ENCODE data around the gene RBPJL. TPM values are rescaled to one million over a fixed set of nuclear protein-coding genes. Genes with fewer than 3 reads are reported as not detected.

Gene RBPJL
- total and polyA plus RNA-seq, 2 of the 13 experiments (the other 11 are each of a cell fraction or from before 2014, with no cell fraction given), result not detected

DNA sequence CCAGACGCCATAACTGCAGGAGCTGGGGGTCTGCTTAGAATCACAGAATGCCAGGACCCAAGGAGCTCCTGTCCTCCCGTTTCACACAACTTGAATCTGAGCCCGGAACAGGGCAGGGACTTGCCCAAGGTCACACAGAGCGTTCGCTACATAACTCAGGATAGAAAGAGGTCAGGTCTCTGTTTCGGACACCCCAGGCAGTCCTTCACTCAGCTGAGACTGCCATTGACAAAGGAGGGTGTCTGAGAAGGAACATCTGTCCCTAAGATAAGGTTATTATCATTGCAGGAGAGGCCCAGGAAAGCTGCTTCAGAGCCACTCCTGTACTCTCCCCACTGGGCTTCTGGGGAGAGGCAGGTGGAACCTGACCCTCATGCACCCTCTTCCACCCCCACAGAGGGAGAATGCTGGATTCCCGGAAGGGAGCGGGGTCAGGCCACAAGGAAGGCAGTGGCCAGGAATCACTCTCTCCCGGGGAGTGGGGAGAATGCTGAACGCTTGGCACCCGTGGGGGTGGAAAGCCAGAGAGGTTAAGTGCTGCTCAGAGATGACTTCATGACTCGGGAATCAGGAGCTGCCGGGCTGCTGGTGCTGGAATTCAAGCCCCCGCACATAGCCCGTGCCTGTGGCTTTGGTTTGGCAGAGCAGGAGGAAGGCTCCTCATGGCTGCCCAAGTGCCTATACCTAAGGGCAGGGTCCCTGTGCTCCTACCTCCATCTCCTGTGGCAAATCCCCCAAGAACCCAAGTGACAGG is 30.9 kb downstream of the RBPJL start (continued):
- TF ChIP-seq ZNF597 (CRISPR knock-in tag; IDR thresholded peaks at IDR 0.05) (no peak), ZNF230 (CRISPR knock-in tag; IDR thresholded peaks at IDR 0.05) (peak; percentile 25; the same call in 1 of the 2 replicates), KDM1A (CRISPR knock-in tag; IDR thresholded peaks at IDR 0.05) (peak; percentile 33; the same call in 1 of the 2 replicates), HBP1 (CRISPR knock-in tag; IDR thresholded peaks at IDR 0.05; ENCODE audit: low read depth) (no peak), TGIF2 (CRISPR knock-in tag; IDR thresholded peaks at IDR 0.05) (peak; percentile 57; the same call in 1 of the 2 replicates), ZNF503 (CRISPR knock-in tag; IDR thresholded peaks at IDR 0.05) (no peak), NFATC3 (CRISPR knock-in tag; IDR thresholded peaks at IDR 0.05) (no peak), ZNF20 (CRISPR knock-in tag; IDR thresholded peaks at IDR 0.05) (0 out of 2 replicates have a peak, but pooled peaks have one; percentile 29), ZNF205 (CRISPR knock-in tag; IDR thresholded peaks at IDR 0.05) (no peak; the same call in 1 of the 2 replicates), MXD4 (CRISPR knock-in tag; IDR thresholded peaks at IDR 0.05) (no peak), THAP11 (CRISPR knock-in tag; IDR thresholded peaks at IDR 0.05) (no peak), ZNF879 (CRISPR knock-in tag; IDR thresholded peaks at IDR 0.05) (no peak), PCBP1 (IDR thresholded peaks at IDR 0.05; ENCODE audit: borderline replicate concordance, low read depth, low read length) (no peak), NR2F1 (CRISPR knock-in tag; IDR thresholded peaks at IDR 0.05) (peak in 1 of 2 experiments; percentile 2; a peak in 3 of 4 replicates), SMAD1 (CRISPR knock-in tag; IDR thresholded peaks at IDR 0.05; ENCODE audit: borderline replicate concordance, low read depth) (no peak), SOX13 (IDR thresholded peaks at IDR 0.05) (no peak), SOX13 (CRISPR knock-in tag; conservative IDR thresholded peaks at IDR 0.05 in 1 of 2, IDR thresholded peaks at IDR 0.05 in 1 of 2) (no peak; a peak in 1 of 4 replicates), ZNF484 (CRISPR knock-in tag; IDR thresholded peaks at IDR 0.05; ENCODE audit: borderline replicate concordance, low read depth) (no peak), SIN3B (IDR thresholded peaks at IDR 0.05; ENCODE audit: low read length) (0 out of 2 replicates have a peak, but pooled peaks have one; percentile 14), SRSF9 (IDR thresholded peaks at IDR 0.05; ENCODE audit: borderline replicate concordance, insufficient read depth, low read depth, low read length, poor library complexity, severe bottlenecking) (no peak), GPN1 (CRISPR knock-in tag; IDR thresholded peaks at IDR 0.05; ENCODE audit: borderline replicate concordance) (no peak), SATB2 (CRISPR knock-in tag; IDR thresholded peaks at IDR 0.05) (no peak), ZNF589 (CRISPR knock-in tag; conservative IDR thresholded peaks at IDR 0.05) (no peak), ZSCAN12 (CRISPR knock-in tag; IDR thresholded peaks at IDR 0.05) (no peak)
- TF ChIP-seq, protein P1, sequence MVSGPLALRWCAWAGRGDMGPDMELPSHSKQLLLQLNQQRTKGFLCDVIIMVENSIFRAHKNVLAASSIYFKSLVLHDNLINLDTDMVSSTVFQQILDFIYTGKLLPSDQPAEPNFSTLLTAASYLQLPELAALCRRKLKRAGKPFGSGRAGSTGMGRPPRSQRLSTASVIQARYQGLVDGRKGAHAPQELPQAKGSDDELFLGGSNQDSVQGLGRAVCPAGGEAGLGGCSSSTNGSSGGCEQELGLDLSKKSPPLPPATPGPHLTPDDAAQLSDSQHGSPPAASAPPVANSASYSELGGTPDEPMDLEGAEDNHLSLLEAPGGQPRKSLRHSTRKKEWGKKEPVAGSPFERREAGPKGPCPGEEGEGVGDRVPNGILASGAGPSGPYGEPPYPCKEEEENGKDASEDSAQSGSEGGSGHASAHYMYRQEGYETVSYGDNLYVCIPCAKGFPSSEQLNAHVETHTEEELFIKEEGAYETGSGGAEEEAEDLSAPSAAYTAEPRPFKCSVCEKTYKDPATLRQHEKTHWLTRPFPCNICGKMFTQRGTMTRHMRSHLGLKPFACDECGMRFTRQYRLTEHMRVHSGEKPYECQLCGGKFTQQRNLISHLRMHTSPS (CRISPR knock-in tag; IDR thresholded peaks at IDR 0.05; ENCODE audit: low read depth), result no peak

Measured in HepG2 (cell line).